ENCODE measurements around the gene KCNJ3.

DNA sequence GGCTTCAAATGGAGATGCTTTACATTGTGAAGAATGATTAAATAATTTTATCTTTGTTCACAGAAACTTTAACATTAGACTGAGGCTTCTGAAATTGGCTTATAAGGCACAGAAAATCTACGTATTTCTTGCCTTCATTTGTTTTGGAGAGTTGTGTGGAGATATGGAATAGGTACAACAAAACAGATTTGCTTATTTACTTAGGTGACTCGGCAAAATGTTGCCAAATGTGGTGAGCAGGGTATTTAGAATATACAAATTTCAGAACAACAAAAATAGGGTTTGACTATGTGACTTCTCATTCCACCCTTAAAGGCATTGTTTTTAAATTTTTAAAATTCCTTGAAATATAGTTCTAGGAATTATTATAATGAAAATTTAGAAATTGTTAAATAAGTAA, 134.2 kb downstream of the KCNJ3 start:
- no peak for TF ChIP-seq ZFX (CRISPR knock-in tag; IDR thresholded peaks at IDR 0.05)
- TF ChIP-seq JUN (IDR thresholded peaks at IDR 0.05; ENCODE audit: borderline replicate concordance, low read depth, low read length), result no peak
- TF ChIP-seq JUN (CRISPR knock-in tag; IDR thresholded peaks at IDR 0.05; ENCODE audit: borderline replicate concordance), result no peak
- TF ChIP-seq SP2 (IDR thresholded peaks at IDR 0.05; ENCODE audit: extremely low read depth, low read depth, low read length, poor library complexity, severe bottlenecking), result no peak
- TF ChIP-seq SAFB2 (IDR thresholded peaks at IDR 0.05; ENCODE audit: borderline replicate concordance, low read depth, low read length, severe bottlenecking), result no peak
- TF ChIP-seq SNRNP70 (optimal IDR thresholded peaks at IDR 0.05; ENCODE audit: low read depth, low read length), result no peak
- no peak for TF ChIP-seq TBP (optimal IDR thresholded peaks at IDR 0.05; ENCODE audit: low read depth, low read length)
- TF ChIP-seq ZBTB7A (IDR thresholded peaks at IDR 0.05; ENCODE audit: borderline replicate concordance, control insufficient read depth, low read depth, low read length), result no peak
- no peak for TF ChIP-seq PYGO2 (tag; IDR thresholded peaks at IDR 0.05)
- TF ChIP-seq, protein P1, sequence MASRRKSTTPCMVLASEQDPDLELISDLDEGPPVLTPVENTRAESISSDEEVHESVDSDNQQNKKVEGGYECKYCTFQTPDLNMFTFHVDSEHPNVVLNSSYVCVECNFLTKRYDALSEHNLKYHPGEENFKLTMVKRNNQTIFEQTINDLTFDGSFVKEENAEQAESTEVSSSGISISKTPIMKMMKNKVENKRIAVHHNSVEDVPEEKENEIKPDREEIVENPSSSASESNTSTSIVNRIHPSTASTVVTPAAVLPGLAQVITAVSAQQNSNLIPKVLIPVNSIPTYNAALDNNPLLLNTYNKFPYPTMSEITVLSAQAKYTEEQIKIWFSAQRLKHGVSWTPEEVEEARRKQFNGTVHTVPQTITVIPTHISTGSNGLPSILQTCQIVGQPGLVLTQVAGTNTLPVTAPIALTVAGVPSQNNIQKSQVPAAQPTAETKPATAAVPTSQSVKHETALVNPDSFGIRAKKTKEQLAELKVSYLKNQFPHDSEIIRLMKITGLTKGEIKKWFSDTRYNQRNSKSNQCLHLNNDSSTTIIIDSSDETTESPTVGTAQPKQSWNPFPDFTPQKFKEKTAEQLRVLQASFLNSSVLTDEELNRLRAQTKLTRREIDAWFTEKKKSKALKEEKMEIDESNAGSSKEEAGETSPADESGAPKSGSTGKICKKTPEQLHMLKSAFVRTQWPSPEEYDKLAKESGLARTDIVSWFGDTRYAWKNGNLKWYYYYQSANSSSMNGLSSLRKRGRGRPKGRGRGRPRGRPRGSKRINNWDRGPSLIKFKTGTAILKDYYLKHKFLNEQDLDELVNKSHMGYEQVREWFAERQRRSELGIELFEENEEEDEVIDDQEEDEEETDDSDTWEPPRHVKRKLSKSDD (conservative IDR thresholded peaks at IDR 0.05; ENCODE audit: low read length), result no peak
- TF ChIP-seq, protein P2, sequence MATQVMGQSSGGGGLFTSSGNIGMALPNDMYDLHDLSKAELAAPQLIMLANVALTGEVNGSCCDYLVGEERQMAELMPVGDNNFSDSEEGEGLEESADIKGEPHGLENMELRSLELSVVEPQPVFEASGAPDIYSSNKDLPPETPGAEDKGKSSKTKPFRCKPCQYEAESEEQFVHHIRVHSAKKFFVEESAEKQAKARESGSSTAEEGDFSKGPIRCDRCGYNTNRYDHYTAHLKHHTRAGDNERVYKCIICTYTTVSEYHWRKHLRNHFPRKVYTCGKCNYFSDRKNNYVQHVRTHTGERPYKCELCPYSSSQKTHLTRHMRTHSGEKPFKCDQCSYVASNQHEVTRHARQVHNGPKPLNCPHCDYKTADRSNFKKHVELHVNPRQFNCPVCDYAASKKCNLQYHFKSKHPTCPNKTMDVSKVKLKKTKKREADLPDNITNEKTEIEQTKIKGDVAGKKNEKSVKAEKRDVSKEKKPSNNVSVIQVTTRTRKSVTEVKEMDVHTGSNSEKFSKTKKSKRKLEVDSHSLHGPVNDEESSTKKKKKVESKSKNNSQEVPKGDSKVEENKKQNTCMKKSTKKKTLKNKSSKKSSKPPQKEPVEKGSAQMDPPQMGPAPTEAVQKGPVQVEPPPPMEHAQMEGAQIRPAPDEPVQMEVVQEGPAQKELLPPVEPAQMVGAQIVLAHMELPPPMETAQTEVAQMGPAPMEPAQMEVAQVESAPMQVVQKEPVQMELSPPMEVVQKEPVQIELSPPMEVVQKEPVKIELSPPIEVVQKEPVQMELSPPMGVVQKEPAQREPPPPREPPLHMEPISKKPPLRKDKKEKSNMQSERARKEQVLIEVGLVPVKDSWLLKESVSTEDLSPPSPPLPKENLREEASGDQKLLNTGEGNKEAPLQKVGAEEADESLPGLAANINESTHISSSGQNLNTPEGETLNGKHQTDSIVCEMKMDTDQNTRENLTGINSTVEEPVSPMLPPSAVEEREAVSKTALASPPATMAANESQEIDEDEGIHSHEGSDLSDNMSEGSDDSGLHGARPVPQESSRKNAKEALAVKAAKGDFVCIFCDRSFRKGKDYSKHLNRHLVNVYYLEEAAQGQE (IDR thresholded peaks at IDR 0.05; ENCODE audit: borderline replicate concordance), result no peak
- TF ChIP-seq, protein P2 (CRISPR knock-in tag; IDR thresholded peaks at IDR 0.05; ENCODE audit: low read depth), result no peak
